Cerebellar cortex (tissue), 1 donor: Measurements from ENCODE around the gene LPP.

ENCODE experiments used
- DNase-seq: peaks from one replicate; pipeline ENCODE4 v3.0.0-alpha.2; 2015; ENCODE audit warnings: low spot score

LPP gene

GRCh38 chr3:188137051-188137450 is 16.9 kb upstream of the LPP start:
- DNase-seq: no peak

- no peak for DNase-seq
Measured at GRCh38 chr3:188139466-188139865, 14.5 kb upstream of the LPP start.

GRCh38 chr3:188146219-188146618 is 7.7 kb upstream of the LPP start:
- DNase-seq: no peak

GRCh38 chr3:188147782-188148181 is 6.2 kb upstream of the LPP start:
- no peak for DNase-seq

- DNase-seq: no peak
Measured at GRCh38 chr3:188148318-188148717, 5.6 kb upstream of the LPP start.

- no peak for DNase-seq
Measured at GRCh38 chr3:188149587-188149986, 4.4 kb upstream of the LPP start.

GRCh38 chr3:188150982-188151381 is 3.0 kb upstream of the LPP start:
- no peak for DNase-seq

- DNase-seq: no peak
Measured at GRCh38 chr3:188151438-188151837, 2.5 kb upstream of the LPP start.

GRCh38 chr3:188152660-188153436 is 1.1 kb upstream of the LPP start:
- peak; percentile 44 for DNase-seq

GRCh38 chr3:188153437-188154013 is 432 bp upstream of the LPP start:
- DNase-seq: peak; percentile 87

- no peak for DNase-seq
Measured at GRCh38 chr3:188154809-188155574, 1.0 kb downstream of the LPP start.

- no peak for DNase-seq
Measured at GRCh38 chr3:188156056-188156455, 2.1 kb downstream of the LPP start.

- no peak for DNase-seq
Measured at GRCh38 chr3:188157407-188157806, 3.5 kb downstream of the LPP start.

- DNase-seq: no peak
Measured at GRCh38 chr3:188157971-188158370, 4.0 kb downstream of the LPP start.

- no peak for DNase-seq
Measured at GRCh38 chr3:188158731-188159310, 4.9 kb downstream of the LPP start.

- no peak for DNase-seq
Measured at GRCh38 chr3:188160751-188161150, 6.8 kb downstream of the LPP start.

- no peak for DNase-seq
Measured at GRCh38 chr3:188164248-188164687, 10.3 kb downstream of the LPP start.

- DNase-seq: no peak
Measured at GRCh38 chr3:188165596-188165995, 11.6 kb downstream of the LPP start.

GRCh38 chr3:188166441-188166840 is 12.5 kb downstream of the LPP start:
- no peak for DNase-seq

- no peak for DNase-seq
Measured at GRCh38 chr3:188168186-188168585, 14.2 kb downstream of the LPP start.

- DNase-seq: no peak
Measured at GRCh38 chr3:188168648-188169047, 14.7 kb downstream of the LPP start.

GRCh38 chr3:188169830-188170455 is 16.0 kb downstream of the LPP start:
- DNase-seq: peak; percentile 61
